Omental fat pad (tissue), 4 donors: ENCODE results near the gene BICRA. TPM values are rescaled to one million over a fixed set of nuclear protein-coding genes. Genes with fewer than 3 reads are reported as not detected.

Source experiments
- ATAC-seq: fragments of 150-250 bp; one replicate; pipeline ENCODE4 v1.9.1; 2016; ENCODE audit warnings: mild to moderate bottlenecking, moderate library complexity; ENCODE audit not compliant: low FRiP score
- DNase-seq: peaks from one replicate; pipeline ENCODE4 v3.0.0-alpha.2; 2019; ENCODE audit warnings: low spot score
- CTCF ChIP-seq, 3 donors: fragments of 450-650 bp; IDR thresholded peaks; one replicate each; pipeline ENCODE4 v1.5.1; 2016 to 2017; ENCODE audit warnings: antibody characterized with exemption in 3 of 3, mild to moderate bottlenecking in 3 of 3, moderate library complexity in 2 of 3
- total RNA-seq, 4 donors: library from RNA; depleted of rRNA; stranded (reverse); fragments of >200 nt; gene quantifications; one replicate each; pipeline ENCODE4 v1.1.0, GENCODE V29; 2016

The BICRA gene
- total RNA-seq, 4 donors from 2014 or later: 3.2 to 20.3 (median 6.8) TPM

- DNase-seq: no peak
- no peak for TF ChIP-seq CTCF (IDR thresholded peaks at IDR 0.05)
- ATAC-seq: no peak
Measured at GRCh38 chr19:47652285-47652684, 43.4 kb downstream of the BICRA start.

GRCh38 chr19:47653856-47654255 lies 44.9 kb downstream of the BICRA start:
- DNase-seq (no peak), ATAC-seq (no peak)
- no peak for TF ChIP-seq CTCF (IDR thresholded peaks at IDR 0.05)

GRCh38 chr19:47657719-47658118 lies 48.8 kb downstream of the BICRA start:
- no peak for ATAC-seq
- TF ChIP-seq CTCF (IDR thresholded peaks at IDR 0.05): no peak
- no peak for DNase-seq

GRCh38 chr19:47658431-47659348 lies 49.8 kb downstream of the BICRA start:
- ATAC-seq (no peak), DNase-seq (no peak)
- TF ChIP-seq CTCF (IDR thresholded peaks at IDR 0.05): no peak

GRCh38 chr19:47660435-47660832 lies 51.5 kb downstream of the BICRA start:
- no peak for DNase-seq
- ATAC-seq: no peak
- no peak for TF ChIP-seq CTCF (IDR thresholded peaks at IDR 0.05)

GRCh38 chr19:47661161-47661560 lies 52.2 kb downstream of the BICRA start:
- DNase-seq (no peak), ATAC-seq (no peak)
- no peak for TF ChIP-seq CTCF (IDR thresholded peaks at IDR 0.05)

GRCh38 chr19:47661611-47662010 lies 52.7 kb downstream of the BICRA start:
- ATAC-seq (no peak), DNase-seq (no peak)
- no peak for TF ChIP-seq CTCF (IDR thresholded peaks at IDR 0.05)
